ENCODE data around the gene ARID1B. TPM values are rescaled to one million over a fixed set of nuclear protein-coding genes. Genes with fewer than 3 reads are reported as not detected.
A peak's percentile ranks its signal among the peaks of the same experiment; 100 is the strongest.

ARID1B gene
- total and polyA plus RNA-seq, 2 of the 13 experiments (the other 11 are each of a cell fraction or from before 2014, with no cell fraction given) = 20.1 to 32.6 TPM

DNA sequence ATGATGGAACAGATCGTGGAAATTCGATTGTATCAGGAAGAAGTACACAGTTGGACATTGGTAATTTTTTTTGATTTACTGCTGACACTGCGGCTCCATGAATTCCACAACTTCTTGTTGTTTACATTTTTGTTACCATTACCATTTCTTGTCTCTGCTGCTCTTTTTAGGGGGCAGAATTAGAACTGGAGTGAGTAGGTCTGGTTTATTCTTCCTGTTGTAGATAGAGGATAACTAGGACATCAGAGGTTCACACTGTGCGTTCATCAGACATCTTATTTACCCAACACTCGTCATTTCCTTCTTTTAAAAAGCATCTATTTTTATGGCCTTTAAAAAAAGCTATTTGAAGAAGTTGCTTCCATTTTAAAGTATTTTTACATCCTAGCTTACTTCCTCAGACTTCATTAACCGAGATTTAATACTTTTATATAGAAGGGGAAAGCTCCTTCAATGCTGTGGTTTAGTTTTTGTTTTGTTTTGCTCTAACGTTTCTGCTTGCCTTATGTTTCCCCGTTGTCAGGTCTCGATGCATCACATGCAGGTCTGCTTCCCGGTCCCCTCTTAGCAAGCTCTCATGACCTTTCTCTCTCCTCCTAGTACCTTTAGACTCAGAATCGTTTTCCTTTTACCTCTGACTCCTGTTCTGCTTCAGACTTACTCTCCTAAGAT lies 139.1 kb downstream of the ARID1B start:
- CTCF ChIA-PET (ENCODE audit: low intra/inter-chr PET ratio, low total read pairs) = no interaction called here
- in situ Hi-C loops (cut with HindIII; ENCODE audit: extremely low pct_ligation_motif_present, low pct_unique_long_range_greater_than_20kb) (no loop called here), intact Hi-C loops (cut with micrococcal nuclease; ENCODE audit: unreplicated experiment) (no loop called here)
- Histone ChIP-seq H3K27me3 (ENCODE audit: control insufficient read depth in 1 of 2, insufficient read depth in 2 of 2, low read length in 2 of 2) (no peaks in the 10 kb centered on the region), H3K27ac (ENCODE audit: extremely low read length, insufficient read depth, low read length) (no peak overlapping the region), H3K4me3 (replicated peaks in 1 of 3; ENCODE audit: insufficient read depth in 1 of 3, low read depth in 2 of 3, low read length in 3 of 3) (no peak overlapping the region), H3K9me3 (ENCODE audit: low read length) (no peaks in the 10 kb centered on the region), H3K4me1 (ENCODE audit: insufficient read depth, low read length) (no peaks in the 10 kb centered on the region), H3K9ac (ENCODE audit: insufficient read depth, low read depth, low read length) (no peak overlapping the region), H2AFZ (ENCODE audit: low read length) (no peak overlapping the region), H3K4me2 (ENCODE audit: low read depth, low read length) (no peak overlapping the region), H4K20me1 (ENCODE audit: insufficient read depth, low read length) (no peaks in the 10 kb centered on the region), H3K36me3 (replicated peaks in 1 of 2; ENCODE audit: control insufficient read depth in 1 of 2, insufficient read depth in 2 of 2, low read length in 2 of 2) (peaks cover 6 to 10% of the 10 kb centered on the region in 2 experiments; a peak in 4 of 5 replicates), H3K79me2 (ENCODE audit: insufficient read depth, low read length) (peaks cover 6% of the 10 kb centered on the region)
- ATAC-seq = no peak
- POLR2A ChIA-PET = no interaction called here
- no peak for TF ChIP-seq MIER2 (CRISPR knock-in tag; IDR thresholded peaks at IDR 0.05)
- TF ChIP-seq MAFK (conservative IDR thresholded peaks at IDR 0.05 in 1 of 2, IDR thresholded peaks at IDR 0.05 in 1 of 2; ENCODE audit: low read length in 2 of 2) = peak; percentile 26 to 53; a peak in 2 of 4 replicates
- 92% methylated on average over 11 of the region's 11 CpGs for WGBS (ENCODE audit: low lambda C conversion rate)
- BruUV-seq (replicated peaks) = no TSS peak
- no peak for FAIRE-seq
- DNase-seq (ENCODE audit: low spot score) = no peak

DNA sequence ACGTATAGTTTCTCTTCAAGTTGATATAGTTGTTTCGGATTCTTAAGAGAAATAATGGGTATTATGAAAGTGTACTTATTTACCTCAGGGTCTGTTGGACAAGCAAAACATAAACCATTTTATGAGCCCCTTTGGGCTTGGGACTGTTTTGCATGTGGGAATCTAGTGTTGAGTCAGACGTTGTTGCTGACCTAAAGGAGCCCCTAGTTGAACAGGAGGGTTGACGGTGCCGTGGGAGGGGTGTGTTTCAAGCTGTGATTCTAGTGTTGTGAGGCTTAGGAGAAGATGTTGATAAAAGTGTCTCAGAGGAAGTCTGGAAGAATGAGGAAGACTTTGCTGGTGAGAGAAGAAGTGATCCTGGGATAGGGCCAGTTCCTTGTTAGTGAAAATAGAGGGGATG lies 140.0 kb downstream of the ARID1B start:
- no peak for TF ChIP-seq ZFP36 (IDR thresholded peaks at IDR 0.05; ENCODE audit: borderline replicate concordance, low read depth, low read length, partially characterized antibody)
- TF ChIP-seq, protein P1, sequence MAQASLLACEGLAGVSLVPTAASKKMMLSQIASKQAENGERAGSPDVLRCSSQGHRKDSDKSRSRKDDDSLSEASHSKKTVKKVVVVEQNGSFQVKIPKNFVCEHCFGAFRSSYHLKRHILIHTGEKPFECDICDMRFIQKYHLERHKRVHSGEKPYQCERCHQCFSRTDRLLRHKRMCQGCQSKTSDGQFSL (CRISPR knock-in tag; IDR thresholded peaks at IDR 0.05) = no peak
- no peaks in the 10 kb centered on the region for H3K9me3 ChIP-seq (ENCODE audit: low read length)
- no peak overlapping the region for H3K4me3 ChIP-seq (replicated peaks in 1 of 3; ENCODE audit: insufficient read depth in 1 of 3, low read depth in 2 of 3, low read length in 3 of 3)
- no peak overlapping the region for H3K4me2 ChIP-seq (ENCODE audit: low read depth, low read length)
- in situ Hi-C loops (cut with HindIII; ENCODE audit: extremely low pct_ligation_motif_present, low pct_unique_long_range_greater_than_20kb) (no loop called here), intact Hi-C loops (cut with micrococcal nuclease; ENCODE audit: unreplicated experiment) (no loop called here)
- H2AFZ ChIP-seq (ENCODE audit: low read length) = no peak overlapping the region
- no peaks in the 10 kb centered on the region for H3K27me3 ChIP-seq (ENCODE audit: control insufficient read depth in 1 of 2, insufficient read depth in 2 of 2, low read length in 2 of 2)
- ChIA-PET CTCF (ENCODE audit: low intra/inter-chr PET ratio, low total read pairs) (no interaction called here), POLR2A (no interaction called here)
- DNase-seq (ENCODE audit: low spot score) = no peak
- H3K79me2 ChIP-seq (ENCODE audit: insufficient read depth, low read length) = peaks cover 6% of the 10 kb centered on the region
- no peaks in the 10 kb centered on the region for H3K4me1 ChIP-seq (ENCODE audit: insufficient read depth, low read length)
- no peak for FAIRE-seq
- no TSS peak for BruUV-seq (replicated peaks)
- H3K36me3 ChIP-seq (replicated peaks in 1 of 2; ENCODE audit: control insufficient read depth in 1 of 2, insufficient read depth in 2 of 2, low read length in 2 of 2) = peaks cover 5 to 7% of the 10 kb centered on the region in 2 experiments; a peak in 4 of 5 replicates
- no peak for ATAC-seq
- no peak overlapping the region for H3K9ac ChIP-seq (ENCODE audit: insufficient read depth, low read depth, low read length)
- 95% methylated on average over 5 of the region's 5 CpGs for WGBS (ENCODE audit: low lambda C conversion rate)
- H4K20me1 ChIP-seq (ENCODE audit: insufficient read depth, low read length) = no peaks in the 10 kb centered on the region
- no peak overlapping the region for H3K27ac ChIP-seq (ENCODE audit: extremely low read length, insufficient read depth, low read length)
